Mesodermal cell (in vitro differentiated cells): ENCODE measurements around the gene IFNK. TPM values are rescaled to one million over a fixed set of nuclear protein-coding genes. Genes with fewer than 3 reads are reported as not detected.

ENCODE experiments used
- H3K27ac ChIP-seq: 2 replicates; pipeline ENCODE4 v1.7.0; 2013; ENCODE audit warnings: mild to moderate bottlenecking, low read depth, low read length, moderate library complexity; ENCODE audit not compliant: severe bottlenecking
- H3K36me3 ChIP-seq: 2 replicates; pipeline ENCODE4 v1.7.1; 2013; ENCODE audit warnings: mild to moderate bottlenecking, low read length, moderate library complexity; ENCODE audit not compliant: control insufficient read depth, insufficient read depth
- H3K4me1 ChIP-seq: one replicate; pipeline ENCODE4 v1.7.1; 2013; ENCODE audit warnings: mild to moderate bottlenecking, low read length; ENCODE audit not compliant: insufficient read depth, control insufficient read depth, poor library complexity, severe bottlenecking
- H3K4me3 ChIP-seq: 2 replicates; pipeline ENCODE4 v1.7.0; 2013; ENCODE audit warnings: low read length, control low read depth, mild to moderate bottlenecking; ENCODE audit not compliant: insufficient read depth, poor library complexity, severe bottlenecking; ENCODE audit errors: extremely low read depth
- H3K9me3 ChIP-seq: 2 replicates; pipeline ENCODE4 v1.7.1; 2013; ENCODE audit warnings: mild to moderate bottlenecking, low read length, moderate library complexity; ENCODE audit not compliant: control insufficient read depth
- WGBS, 2 experiments: methylation state at CpG; one replicate each; pipeline ENCODE4 v1.1.5; 2013; ENCODE audit warnings: missing lambda C conversion rate in 2 of 2; ENCODE audit not compliant: insufficient coverage in 2 of 2; 5-methylcytosine and 5-hydroxymethylcytosine counted together
- polyA plus RNA-seq, 2 experiments: library from polyadenylated mRNA; stranded (reverse); fragments of 50-300 nt; gene quantifications; one replicate each; pipeline ENCODE4 v1.2.3, GENCODE V29; 2013

The IFNK gene
- polyA plus RNA-seq (2013, experiment 1 of 2), result not detected
- not detected for polyA plus RNA-seq (2013, experiment 2 of 2)

- 71 to 100% methylated on average over 1 of the region's 2 CpGs for WGBS, 2 experiments
- no peak within 1 kb of the TSS for H3K4me3 ChIP-seq
These were observed at the start of gene IFNK for GRCh38 chr9:27524236-27524635. Gene IFNK (plus strand): TSS chr9:27524290. CDS start chr9:27524337, 47 bp downstream.

DNA sequence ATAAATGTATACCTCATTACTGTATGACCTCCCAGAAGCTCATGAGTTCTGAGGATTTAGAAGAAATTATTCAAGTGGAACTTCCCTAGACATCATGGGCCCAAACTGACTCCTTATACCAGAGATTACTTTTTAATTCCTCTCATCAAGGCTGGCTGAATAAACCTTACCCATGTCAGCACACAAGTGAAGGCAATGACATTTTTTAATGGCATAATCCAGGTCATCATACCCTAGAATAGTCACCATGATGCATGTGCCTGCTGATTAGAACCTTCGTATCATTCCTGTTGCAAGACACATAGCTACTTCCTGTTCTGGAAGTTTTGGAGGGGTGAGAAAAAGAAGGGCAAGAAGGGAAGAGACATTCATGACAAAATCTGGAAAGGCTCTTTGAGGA is 49.8 kb upstream of the IFNK start:
- Histone ChIP-seq H3K4me1 (peaks cover 16% of the 10 kb centered on the region), H3K36me3 (no peaks in the 10 kb centered on the region), H3K9me3 (peaks cover 8% of the 10 kb centered on the region), H3K27ac (no peak overlapping the region), H3K4me3 (no peak overlapping the region)
- WGBS, 2 experiments, result 57 to 86% methylated on average over 1 of the region's 1 CpG

More at GRCh38 chr9:27524236-27524635, at the start of gene IFNK:
- Histone ChIP-seq H3K9me3 (no peaks in the 10 kb centered on the region), H3K4me1 (peaks cover 2% of the 10 kb centered on the region), H3K36me3 (no peaks in the 10 kb centered on the region), H3K27ac (no peak within 1 kb of the TSS)

GRCh38 chr9:27475057-27475595 is 49.0 kb upstream of the IFNK start:
- no peak overlapping the region for H3K4me3 ChIP-seq
- H3K27ac ChIP-seq, result no peak overlapping the region
- H3K9me3 ChIP-seq, result peaks cover 8% of the 10 kb centered on the region
- H3K36me3 ChIP-seq, result no peaks in the 10 kb centered on the region
- whole genome bisulfite sequencing, 2 experiments, result 83 to 89% methylated on average over 3 to 5 of the region's 7 CpGs
- H3K4me1 ChIP-seq, result peaks cover 16% of the 10 kb centered on the region

DNA sequence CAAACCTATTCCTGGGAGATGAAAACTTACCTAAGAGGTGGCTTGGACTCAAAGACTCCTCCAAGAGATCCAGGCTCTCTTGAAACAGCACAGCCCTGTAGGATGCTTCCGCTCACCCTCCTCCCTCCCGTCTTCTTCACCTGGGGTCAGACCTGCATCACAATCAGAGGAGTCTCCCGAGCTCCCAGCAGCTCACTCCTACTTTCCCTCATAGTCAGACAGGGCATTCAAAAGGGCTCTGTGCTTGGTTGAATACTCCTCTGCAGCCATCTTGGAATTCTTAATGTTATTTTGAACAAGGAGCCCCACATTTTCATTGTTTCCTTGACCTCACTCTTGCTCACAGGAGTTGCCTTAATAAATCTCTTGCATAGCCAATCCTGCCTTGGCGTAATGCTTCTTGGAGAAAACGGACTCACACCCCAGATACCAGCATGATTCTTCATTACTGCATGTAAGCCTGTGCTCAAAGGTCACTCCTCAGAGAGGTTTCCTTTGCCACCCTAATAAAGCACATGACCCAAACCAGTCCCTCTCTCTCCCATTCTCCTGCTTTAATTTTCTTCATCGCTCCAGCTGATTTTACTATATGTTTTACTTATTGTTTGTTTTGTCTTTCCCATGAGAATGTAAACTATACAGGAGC is 47.1 kb upstream of the IFNK start:
- H3K36me3 ChIP-seq, result no peaks in the 10 kb centered on the region
- H3K4me3 ChIP-seq, result no peak overlapping the region
- H3K4me1 ChIP-seq, result peaks cover 6% of the 10 kb centered on the region
- 72 to 83% methylated on average over 2 to 4 of the region's 6 CpGs for WGBS, 2 experiments
- H3K27ac ChIP-seq, result no peak overlapping the region
- peaks cover 8% of the 10 kb centered on the region for H3K9me3 ChIP-seq

- no CpG with 5 or more reads among the region's 1 CpG for WGBS, 2 experiments
- no peak overlapping the region for H3K4me3 ChIP-seq
- peaks cover 8% of the 10 kb centered on the region for H3K9me3 ChIP-seq
- H3K36me3 ChIP-seq, result no peaks in the 10 kb centered on the region
- H3K4me1 ChIP-seq, result no peaks in the 10 kb centered on the region
- H3K27ac ChIP-seq, result no peak overlapping the region
These were observed 45.8 kb upstream of the IFNK start for GRCh38 chr9:27478322-27478721.

DNA sequence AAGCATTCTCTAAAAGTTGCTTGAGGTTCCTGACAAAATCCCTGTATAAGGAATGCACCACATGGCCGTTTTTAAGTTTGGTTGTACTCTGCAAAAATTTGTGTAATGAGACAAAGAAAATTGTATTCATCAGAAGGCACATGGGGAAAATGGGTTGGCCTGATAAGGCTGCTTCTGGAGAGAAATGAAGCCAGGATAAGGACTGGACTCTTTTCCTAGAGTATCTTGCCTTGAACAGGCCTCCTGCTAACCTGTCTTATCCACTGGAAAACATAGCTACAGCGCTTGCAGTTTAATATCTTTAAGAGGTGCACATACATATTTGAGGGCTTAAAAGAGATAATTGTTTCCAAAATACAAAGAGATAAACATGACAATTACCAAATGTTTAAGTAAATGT is 41.4 kb upstream of the IFNK start:
- 67 to 100% methylated on average over 1 of the region's 2 CpGs for WGBS, 2 experiments
- Histone ChIP-seq H3K36me3 (no peaks in the 10 kb centered on the region), H3K4me3 (no peak overlapping the region), H3K27ac (no peak overlapping the region), H3K4me1 (no peaks in the 10 kb centered on the region), H3K9me3 (peaks cover 8% of the 10 kb centered on the region)

DNA sequence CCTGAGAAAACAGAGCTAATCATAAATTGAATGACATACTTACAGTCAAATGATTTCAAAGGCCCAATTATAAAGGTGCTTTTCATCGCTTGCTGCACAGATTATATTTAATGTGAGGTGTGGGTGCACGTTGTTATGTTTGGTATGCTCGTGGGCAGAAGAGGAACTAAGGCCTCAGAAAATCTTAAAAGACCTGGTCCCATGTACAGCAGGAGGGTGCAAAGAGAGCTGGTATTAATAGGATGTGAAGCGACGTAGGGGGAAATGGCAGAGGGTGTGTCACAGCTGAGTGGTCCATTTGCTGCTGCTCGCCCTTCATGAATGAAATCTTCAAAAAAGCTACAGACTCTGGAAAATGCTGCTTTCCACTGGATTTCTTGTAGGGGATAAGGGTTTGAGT is 40.5 kb upstream of the IFNK start:
- Histone ChIP-seq H3K4me3 (no peak overlapping the region), H3K36me3 (no peaks in the 10 kb centered on the region), H3K4me1 (peaks cover 1% of the 10 kb centered on the region), H3K9me3 (peaks cover 7% of the 10 kb centered on the region), H3K27ac (no peak overlapping the region)
- 95 to 97% methylated on average over 4 to 6 of the region's 6 CpGs for WGBS, 2 experiments

GRCh38 chr9:27485158-27485557 is 38.9 kb upstream of the IFNK start:
- WGBS, 2 experiments, result no CpG with 5 or more reads among the region's 1 CpG
- Histone ChIP-seq H3K4me3 (no peak overlapping the region), H3K27ac (no peak overlapping the region), H3K4me1 (peaks cover 7% of the 10 kb centered on the region), H3K9me3 (no peaks in the 10 kb centered on the region), H3K36me3 (no peaks in the 10 kb centered on the region)

GRCh38 chr9:27487128-27487640 is 36.9 kb upstream of the IFNK start:
- Histone ChIP-seq H3K27ac (no peak overlapping the region), H3K9me3 (no peaks in the 10 kb centered on the region), H3K4me3 (no peak overlapping the region), H3K36me3 (no peaks in the 10 kb centered on the region), H3K4me1 (peaks cover 7% of the 10 kb centered on the region)
- 87 to 100% methylated on average over 1 to 2 of the region's 5 CpGs for WGBS, 2 experiments

- Histone ChIP-seq H3K4me1 (peaks cover 7% of the 10 kb centered on the region), H3K9me3 (no peaks in the 10 kb centered on the region), H3K27ac (no peak overlapping the region), H3K36me3 (no peaks in the 10 kb centered on the region), H3K4me3 (no peak overlapping the region)
- 86 to 100% methylated on average over 1 of the region's 1 CpG for WGBS, 2 experiments
These were observed 36.2 kb upstream of the IFNK start for GRCh38 chr9:27487927-27488326.
